HL-60 (cell line): Measurements from ENCODE around the gene LRP1B.

Experiments used
- GABPA ChIP-seq: IDR thresholded peaks from 2 replicates; pipeline ENCODE4 v1.6.1; 2012; ENCODE audit warnings: low read depth
- POLR2AphosphoS5 ChIP-seq: IDR thresholded peaks from 2 replicates; pipeline ENCODE4 v1.6.1; 2012; ENCODE audit warnings: low read depth
- SPI1 ChIP-seq: IDR thresholded peaks from 2 replicates; pipeline ENCODE4 v1.6.1; 2012; ENCODE audit warnings: low read depth, mild to moderate bottlenecking, borderline replicate concordance
- TF ChIP-seq, protein P1 (sequence below): IDR thresholded peaks from one replicate; pipeline ENCODE4 v1.5.1; 2011; ENCODE audit warnings: low read length, control low read depth, inconsistent platforms; ENCODE audit not compliant: insufficient read depth

DNA sequence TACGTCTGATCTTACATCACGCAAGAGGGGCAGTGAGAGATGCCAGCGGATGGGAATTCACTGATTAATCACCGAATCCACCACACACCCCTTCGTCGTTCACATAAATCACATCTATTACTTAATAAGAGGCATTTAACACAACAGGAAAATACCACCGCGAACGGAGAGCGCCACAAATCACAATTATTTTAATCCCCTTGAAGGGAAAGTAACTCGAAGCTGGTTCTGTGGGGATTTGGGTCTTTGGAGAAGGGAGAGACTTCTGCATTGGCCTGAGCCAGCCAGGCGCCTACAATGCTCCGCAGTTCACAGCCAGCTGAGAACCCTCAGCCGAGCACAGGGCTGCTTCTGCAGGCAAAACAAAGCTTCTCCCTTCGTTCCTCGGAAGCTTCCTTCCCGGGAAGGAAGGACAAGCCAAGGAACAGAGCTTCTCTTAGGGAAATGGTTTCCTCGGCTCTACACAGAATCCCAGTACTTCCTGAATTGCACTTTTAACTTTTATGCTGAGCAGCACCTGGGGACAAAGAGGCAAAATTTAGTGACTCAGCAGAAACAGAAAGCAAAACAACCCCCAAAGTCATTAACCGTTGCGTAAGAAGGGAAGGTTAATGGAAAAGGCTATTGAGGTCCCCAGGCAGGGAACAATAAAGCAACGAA lies at the start of gene LRP1B:
- TF ChIP-seq, protein P1, sequence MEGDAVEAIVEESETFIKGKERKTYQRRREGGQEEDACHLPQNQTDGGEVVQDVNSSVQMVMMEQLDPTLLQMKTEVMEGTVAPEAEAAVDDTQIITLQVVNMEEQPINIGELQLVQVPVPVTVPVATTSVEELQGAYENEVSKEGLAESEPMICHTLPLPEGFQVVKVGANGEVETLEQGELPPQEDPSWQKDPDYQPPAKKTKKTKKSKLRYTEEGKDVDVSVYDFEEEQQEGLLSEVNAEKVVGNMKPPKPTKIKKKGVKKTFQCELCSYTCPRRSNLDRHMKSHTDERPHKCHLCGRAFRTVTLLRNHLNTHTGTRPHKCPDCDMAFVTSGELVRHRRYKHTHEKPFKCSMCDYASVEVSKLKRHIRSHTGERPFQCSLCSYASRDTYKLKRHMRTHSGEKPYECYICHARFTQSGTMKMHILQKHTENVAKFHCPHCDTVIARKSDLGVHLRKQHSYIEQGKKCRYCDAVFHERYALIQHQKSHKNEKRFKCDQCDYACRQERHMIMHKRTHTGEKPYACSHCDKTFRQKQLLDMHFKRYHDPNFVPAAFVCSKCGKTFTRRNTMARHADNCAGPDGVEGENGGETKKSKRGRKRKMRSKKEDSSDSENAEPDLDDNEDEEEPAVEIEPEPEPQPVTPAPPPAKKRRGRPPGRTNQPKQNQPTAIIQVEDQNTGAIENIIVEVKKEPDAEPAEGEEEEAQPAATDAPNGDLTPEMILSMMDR, result no peak
- no peak for TF ChIP-seq GABPA
- no peak for TF ChIP-seq POLR2AphosphoS5
- TF ChIP-seq SPI1, result no peak
